H1 (cell line): ENCODE data around the gene FBXO30.

Source experiments
- ASH2L ChIP-seq: fragments of 200-600, 300-600 bp; sonication (generic); IDR thresholded peaks from one replicate; pipeline ENCODE4 v1.7.1; 2017; ENCODE audit warnings: low read length
- KDM1A ChIP-seq: fragments of 200-600, 300-600 bp; sonication (generic); IDR thresholded peaks from 2 replicates; pipeline ENCODE4 v1.7.1; 2016; ENCODE audit warnings: mild to moderate bottlenecking, low read length, borderline replicate concordance
- POLR2AphosphoS5 ChIP-seq: IDR thresholded peaks from 2 replicates; pipeline ENCODE4 v1.6.1; 2011; ENCODE audit warnings: low read depth, low read length

GRCh38 chr6:145798530-145798929 lies 16.1 kb downstream of the FBXO30 start:
- TF ChIP-seq ASH2L: no peak
- no peak for TF ChIP-seq POLR2AphosphoS5
- no peak for TF ChIP-seq KDM1A
